GM23338 (cell line): Measurements from ENCODE around the gene TLE3. TPM values are rescaled to one million over a fixed set of nuclear protein-coding genes. Genes with fewer than 3 reads are reported as not detected.

Experiments
- ATAC-seq: fragments of 200-7000 bp; cut with Tn5 transposase; 3 replicates; pipeline ENCODE4 v1.9.1; 2020
- DNase-seq: peaks from one replicate; pipeline ENCODE4 v3.0.0-alpha.2; 2015; ENCODE audit warnings: low spot score
- H2AFZ ChIP-seq: fragments of 200-600 bp; sonication (generic); 2 replicates; pipeline ENCODE4 v1.8.0; 2016; ENCODE audit warnings: antibody characterized with exemption, mild to moderate bottlenecking, moderate library complexity
- H3F3A ChIP-seq: fragments of 200-600 bp; sonication (generic); replicated peaks from 2 replicates; pipeline ENCODE4 v1.8.0; 2017; ENCODE audit warnings: antibody characterized with exemption, mixed run types, low read depth
- H3K27ac ChIP-seq: fragments of 200-600 bp; sonication (generic); 2 replicates; pipeline ENCODE4 v1.6.1; 2016; ENCODE audit warnings: low read depth
- H3K27me3 ChIP-seq: fragments of 200-600 bp; sonication (generic); 2 replicates; pipeline ENCODE4 v1.8.0; 2016; ENCODE audit warnings: mild to moderate bottlenecking, mixed run types, moderate library complexity; ENCODE audit not compliant: insufficient read depth
- H3K36me3 ChIP-seq: fragments of 200-600 bp; sonication (generic); 2 replicates; pipeline ENCODE4 v1.8.0; 2016; ENCODE audit warnings: mild to moderate bottlenecking; ENCODE audit not compliant: insufficient read depth
- H3K4me1 ChIP-seq: fragments of 200-600 bp; sonication (generic); 2 replicates; pipeline ENCODE4 v1.8.0; 2016; ENCODE audit warnings: mild to moderate bottlenecking, moderate library complexity; ENCODE audit not compliant: insufficient read depth
- H3K4me2 ChIP-seq: fragments of 200-600 bp; sonication (generic); 2 replicates; pipeline ENCODE4 v1.7.1; 2017; ENCODE audit warnings: mixed run types
- H3K4me3 ChIP-seq: fragments of 200-600 bp; sonication (generic); 2 replicates; pipeline ENCODE4 v1.6.1; 2016; ENCODE audit warnings: mixed run types
- H3K79me2 ChIP-seq: fragments of 200-600 bp; sonication (generic); replicated peaks from 2 replicates; pipeline ENCODE4 v1.8.0; 2017; ENCODE audit warnings: mild to moderate bottlenecking; ENCODE audit not compliant: insufficient read depth
- H3K9me2 ChIP-seq: fragments of 200-600 bp; sonication (generic); 2 replicates; pipeline ENCODE4 v1.8.0; 2017; ENCODE audit not compliant: insufficient read depth
- H4K20me1 ChIP-seq: fragments of 200-600 bp; sonication (generic); replicated peaks from 2 replicates; pipeline ENCODE4 v1.8.0; 2017; ENCODE audit warnings: mild to moderate bottlenecking; ENCODE audit not compliant: insufficient read depth
- H3K27ac Mint-ChIP-seq: 2 replicates; pipeline ENCODE4 v1.8.0; 2020; ENCODE audit warnings: inconsistent platforms, mild to moderate bottlenecking, moderate library complexity, mixed read lengths
- H3K27me3 Mint-ChIP-seq: 3 replicates; pipeline ENCODE4 v1.8.0; 2022; ENCODE audit warnings: low read depth, mild to moderate bottlenecking, moderate library complexity, mixed read lengths, inconsistent platforms; ENCODE audit not compliant: insufficient read depth, poor library complexity
- H3K36me3 Mint-ChIP-seq: 3 replicates; pipeline ENCODE4 v1.8.0; 2021; ENCODE audit warnings: low read depth, mild to moderate bottlenecking, inconsistent platforms, moderate library complexity, mixed read lengths
- H3K4me1 Mint-ChIP-seq: 3 replicates; pipeline ENCODE4 v1.8.0; 2020; ENCODE audit warnings: mild to moderate bottlenecking, inconsistent platforms, mixed read lengths
- H3K4me3 Mint-ChIP-seq: 3 replicates; pipeline ENCODE4 v1.8.0; 2021; ENCODE audit warnings: moderate library complexity, mild to moderate bottlenecking, inconsistent platforms, mixed read lengths
- H3K9me3 Mint-ChIP-seq: 3 replicates; pipeline ENCODE4 v1.8.0; 2020; ENCODE audit warnings: moderate library complexity, mild to moderate bottlenecking, inconsistent platforms, mixed read lengths
- CREB1 ChIP-seq: fragments of 250-450 bp; sonication (Bioruptor Pico); IDR thresholded peaks from 2 replicates; pipeline ENCODE4 v1.5.0; 2020; ENCODE audit warnings: low read depth, mild to moderate bottlenecking, moderate library complexity
- EZH2 ChIP-seq: fragments of 200-600 bp; sonication (generic); IDR thresholded peaks from one replicate; pipeline ENCODE4 v1.8.0; 2017; ENCODE audit warnings: antibody characterized with exemption, mild to moderate bottlenecking, low read depth; ENCODE audit not compliant: unreplicated experiment
- EZH2phosphoT487 ChIP-seq: fragments of 200-600 bp; sonication (generic); IDR thresholded peaks from one replicate; pipeline ENCODE4 v1.8.1; 2018; ENCODE audit warnings: antibody characterized with exemption; ENCODE audit not compliant: unreplicated experiment
- JUNB ChIP-seq: IDR thresholded peaks from one replicate; pipeline ENCODE4 v1.6.1; 2016; ENCODE audit warnings: antibody characterized with exemption; ENCODE audit not compliant: unreplicated experiment
- NANOG ChIP-seq: IDR thresholded peaks from 2 replicates; pipeline ENCODE4 v1.6.1; 2016; ENCODE audit warnings: antibody characterized with exemption, borderline replicate concordance
- POLR2AphosphoS5 ChIP-seq: IDR thresholded peaks from 2 replicates; pipeline ENCODE4 v1.6.1; 2016; ENCODE audit warnings: antibody characterized with exemption, low read depth
- STAT1 ChIP-seq: IDR thresholded peaks from one replicate; pipeline ENCODE4 v1.6.1; 2016; ENCODE audit warnings: antibody characterized with exemption; ENCODE audit not compliant: unreplicated experiment
- ZNF114 ChIP-seq: fragments of 250-450 bp; sonication (Bioruptor Pico); IDR thresholded peaks from 2 replicates; pipeline ENCODE4 v1.5.0; 2020; ENCODE audit warnings: mild to moderate bottlenecking, moderate library complexity
- ZNF331 ChIP-seq: fragments of 250-450 bp; sonication (Bioruptor Pico); IDR thresholded peaks from 2 replicates; pipeline ENCODE4 v1.5.0; 2020; ENCODE audit warnings: low read depth, mild to moderate bottlenecking, moderate library complexity
- polyA plus RNA-seq: library from polyadenylated mRNA; unstranded; fragments of >200 nt; fragmentation: Nextera tagmentation; extraction: Ambion mirVana; gene quantifications from 2 replicates; pipeline ENCODE4 v1.2.1, GENCODE V29; 2016
- total RNA-seq: library from RNA; depleted of rRNA; stranded (reverse); fragments of >200 nt; shearing (Covaris generic); gene quantifications from 2 replicates; pipeline ENCODE4 v1.2.3, GENCODE V29; 2014
- TF ChIP-seq, protein P1 (sequence below), 2 experiments: fragments of 200-600 bp in 1 of 2; sonication (generic) in 1 of 2; conservative IDR thresholded peaks; 2 replicates each; pipeline versions ENCODE4 v1.5.1 to v1.6.1; 2016 to 2017; ENCODE audit warnings: antibody characterized with exemption in 2 of 2, low read depth in 2 of 2, mild to moderate bottlenecking in 2 of 2, moderate library complexity in 1 of 2
- TF ChIP-seq, protein P2 (sequence below): IDR thresholded peaks from 2 replicates; pipeline ENCODE4 v1.6.1; 2016; ENCODE audit warnings: antibody characterized with exemption
- TF ChIP-seq, protein P3 (sequence below): IDR thresholded peaks from one replicate; pipeline ENCODE4 v1.6.1; 2018; ENCODE audit warnings: antibody characterized with exemption; ENCODE audit not compliant: unreplicated experiment
- TF ChIP-seq, protein P4 (sequence below): fragments of 250-450 bp; sonication (Bioruptor Pico); IDR thresholded peaks from 2 replicates; pipeline ENCODE4 v1.5.0; 2020; ENCODE audit warnings: mild to moderate bottlenecking, moderate library complexity

The TLE3 gene
- total and polyA plus RNA-seq, 2 experiments from 2014 or later: 10.4 to 79.5 TPM

DNA sequence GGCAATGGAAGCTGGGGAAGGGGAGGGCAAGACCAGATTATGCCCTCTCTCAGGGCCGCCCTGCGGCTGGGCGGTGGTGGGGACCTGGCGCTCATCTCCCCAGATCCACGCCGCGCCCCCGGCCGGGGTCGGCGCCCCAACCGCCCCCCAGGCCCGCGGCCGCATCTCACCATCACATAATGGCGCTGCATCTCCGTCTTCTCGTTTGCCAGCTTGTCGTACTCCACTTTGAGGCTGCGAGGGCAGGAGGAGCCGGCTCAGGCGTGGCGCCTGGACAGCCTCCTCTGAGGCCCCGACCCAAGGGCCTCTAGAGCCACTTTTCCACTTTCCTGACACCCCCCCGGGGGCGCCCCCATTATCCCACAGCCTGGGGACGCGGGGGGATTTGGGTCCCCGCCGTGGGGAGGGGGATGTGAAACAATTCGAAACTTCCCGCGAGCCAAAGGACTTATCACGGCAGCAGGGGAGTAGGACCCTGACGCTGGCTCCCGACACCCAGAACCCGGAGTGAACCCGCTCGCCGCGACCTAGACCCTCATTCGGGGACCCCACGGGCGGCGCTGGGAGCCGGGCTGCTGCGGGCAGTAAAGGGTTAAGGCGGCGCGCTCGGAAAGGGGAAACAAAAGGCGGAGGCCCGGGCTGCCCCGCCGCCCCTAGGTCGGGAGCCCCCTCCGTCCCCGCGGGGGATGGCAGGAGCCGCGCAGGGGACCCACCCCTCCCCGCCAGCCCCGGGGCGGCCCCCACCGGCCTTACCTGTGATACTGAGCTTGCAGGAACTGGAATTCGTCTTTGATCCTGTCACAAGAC is 2.1 kb downstream of the TLE3 start:
- TF ChIP-seq ZNF114 (CRISPR knock-in tag) (no peak), EZH2 (no peak), CREB1 (CRISPR knock-in tag) (no peak), EZH2phosphoT487 (no peak), POLR2AphosphoS5 (no peak), STAT1 (no peak), ZNF331 (CRISPR knock-in tag) (no peak), NANOG (no peak), JUNB (no peak)
- TF ChIP-seq, protein P1, sequence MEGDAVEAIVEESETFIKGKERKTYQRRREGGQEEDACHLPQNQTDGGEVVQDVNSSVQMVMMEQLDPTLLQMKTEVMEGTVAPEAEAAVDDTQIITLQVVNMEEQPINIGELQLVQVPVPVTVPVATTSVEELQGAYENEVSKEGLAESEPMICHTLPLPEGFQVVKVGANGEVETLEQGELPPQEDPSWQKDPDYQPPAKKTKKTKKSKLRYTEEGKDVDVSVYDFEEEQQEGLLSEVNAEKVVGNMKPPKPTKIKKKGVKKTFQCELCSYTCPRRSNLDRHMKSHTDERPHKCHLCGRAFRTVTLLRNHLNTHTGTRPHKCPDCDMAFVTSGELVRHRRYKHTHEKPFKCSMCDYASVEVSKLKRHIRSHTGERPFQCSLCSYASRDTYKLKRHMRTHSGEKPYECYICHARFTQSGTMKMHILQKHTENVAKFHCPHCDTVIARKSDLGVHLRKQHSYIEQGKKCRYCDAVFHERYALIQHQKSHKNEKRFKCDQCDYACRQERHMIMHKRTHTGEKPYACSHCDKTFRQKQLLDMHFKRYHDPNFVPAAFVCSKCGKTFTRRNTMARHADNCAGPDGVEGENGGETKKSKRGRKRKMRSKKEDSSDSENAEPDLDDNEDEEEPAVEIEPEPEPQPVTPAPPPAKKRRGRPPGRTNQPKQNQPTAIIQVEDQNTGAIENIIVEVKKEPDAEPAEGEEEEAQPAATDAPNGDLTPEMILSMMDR (conservative IDR thresholded peaks at IDR 0.05; ENCODE audit: low read depth in 2 of 2): no peak
- TF ChIP-seq, protein P2, sequence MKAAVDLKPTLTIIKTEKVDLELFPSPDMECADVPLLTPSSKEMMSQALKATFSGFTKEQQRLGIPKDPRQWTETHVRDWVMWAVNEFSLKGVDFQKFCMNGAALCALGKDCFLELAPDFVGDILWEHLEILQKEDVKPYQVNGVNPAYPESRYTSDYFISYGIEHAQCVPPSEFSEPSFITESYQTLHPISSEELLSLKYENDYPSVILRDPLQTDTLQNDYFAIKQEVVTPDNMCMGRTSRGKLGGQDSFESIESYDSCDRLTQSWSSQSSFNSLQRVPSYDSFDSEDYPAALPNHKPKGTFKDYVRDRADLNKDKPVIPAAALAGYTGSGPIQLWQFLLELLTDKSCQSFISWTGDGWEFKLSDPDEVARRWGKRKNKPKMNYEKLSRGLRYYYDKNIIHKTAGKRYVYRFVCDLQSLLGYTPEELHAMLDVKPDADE: no peak
- TF ChIP-seq, protein P3, sequence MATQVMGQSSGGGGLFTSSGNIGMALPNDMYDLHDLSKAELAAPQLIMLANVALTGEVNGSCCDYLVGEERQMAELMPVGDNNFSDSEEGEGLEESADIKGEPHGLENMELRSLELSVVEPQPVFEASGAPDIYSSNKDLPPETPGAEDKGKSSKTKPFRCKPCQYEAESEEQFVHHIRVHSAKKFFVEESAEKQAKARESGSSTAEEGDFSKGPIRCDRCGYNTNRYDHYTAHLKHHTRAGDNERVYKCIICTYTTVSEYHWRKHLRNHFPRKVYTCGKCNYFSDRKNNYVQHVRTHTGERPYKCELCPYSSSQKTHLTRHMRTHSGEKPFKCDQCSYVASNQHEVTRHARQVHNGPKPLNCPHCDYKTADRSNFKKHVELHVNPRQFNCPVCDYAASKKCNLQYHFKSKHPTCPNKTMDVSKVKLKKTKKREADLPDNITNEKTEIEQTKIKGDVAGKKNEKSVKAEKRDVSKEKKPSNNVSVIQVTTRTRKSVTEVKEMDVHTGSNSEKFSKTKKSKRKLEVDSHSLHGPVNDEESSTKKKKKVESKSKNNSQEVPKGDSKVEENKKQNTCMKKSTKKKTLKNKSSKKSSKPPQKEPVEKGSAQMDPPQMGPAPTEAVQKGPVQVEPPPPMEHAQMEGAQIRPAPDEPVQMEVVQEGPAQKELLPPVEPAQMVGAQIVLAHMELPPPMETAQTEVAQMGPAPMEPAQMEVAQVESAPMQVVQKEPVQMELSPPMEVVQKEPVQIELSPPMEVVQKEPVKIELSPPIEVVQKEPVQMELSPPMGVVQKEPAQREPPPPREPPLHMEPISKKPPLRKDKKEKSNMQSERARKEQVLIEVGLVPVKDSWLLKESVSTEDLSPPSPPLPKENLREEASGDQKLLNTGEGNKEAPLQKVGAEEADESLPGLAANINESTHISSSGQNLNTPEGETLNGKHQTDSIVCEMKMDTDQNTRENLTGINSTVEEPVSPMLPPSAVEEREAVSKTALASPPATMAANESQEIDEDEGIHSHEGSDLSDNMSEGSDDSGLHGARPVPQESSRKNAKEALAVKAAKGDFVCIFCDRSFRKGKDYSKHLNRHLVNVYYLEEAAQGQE: no peak
- TF ChIP-seq, protein P4, sequence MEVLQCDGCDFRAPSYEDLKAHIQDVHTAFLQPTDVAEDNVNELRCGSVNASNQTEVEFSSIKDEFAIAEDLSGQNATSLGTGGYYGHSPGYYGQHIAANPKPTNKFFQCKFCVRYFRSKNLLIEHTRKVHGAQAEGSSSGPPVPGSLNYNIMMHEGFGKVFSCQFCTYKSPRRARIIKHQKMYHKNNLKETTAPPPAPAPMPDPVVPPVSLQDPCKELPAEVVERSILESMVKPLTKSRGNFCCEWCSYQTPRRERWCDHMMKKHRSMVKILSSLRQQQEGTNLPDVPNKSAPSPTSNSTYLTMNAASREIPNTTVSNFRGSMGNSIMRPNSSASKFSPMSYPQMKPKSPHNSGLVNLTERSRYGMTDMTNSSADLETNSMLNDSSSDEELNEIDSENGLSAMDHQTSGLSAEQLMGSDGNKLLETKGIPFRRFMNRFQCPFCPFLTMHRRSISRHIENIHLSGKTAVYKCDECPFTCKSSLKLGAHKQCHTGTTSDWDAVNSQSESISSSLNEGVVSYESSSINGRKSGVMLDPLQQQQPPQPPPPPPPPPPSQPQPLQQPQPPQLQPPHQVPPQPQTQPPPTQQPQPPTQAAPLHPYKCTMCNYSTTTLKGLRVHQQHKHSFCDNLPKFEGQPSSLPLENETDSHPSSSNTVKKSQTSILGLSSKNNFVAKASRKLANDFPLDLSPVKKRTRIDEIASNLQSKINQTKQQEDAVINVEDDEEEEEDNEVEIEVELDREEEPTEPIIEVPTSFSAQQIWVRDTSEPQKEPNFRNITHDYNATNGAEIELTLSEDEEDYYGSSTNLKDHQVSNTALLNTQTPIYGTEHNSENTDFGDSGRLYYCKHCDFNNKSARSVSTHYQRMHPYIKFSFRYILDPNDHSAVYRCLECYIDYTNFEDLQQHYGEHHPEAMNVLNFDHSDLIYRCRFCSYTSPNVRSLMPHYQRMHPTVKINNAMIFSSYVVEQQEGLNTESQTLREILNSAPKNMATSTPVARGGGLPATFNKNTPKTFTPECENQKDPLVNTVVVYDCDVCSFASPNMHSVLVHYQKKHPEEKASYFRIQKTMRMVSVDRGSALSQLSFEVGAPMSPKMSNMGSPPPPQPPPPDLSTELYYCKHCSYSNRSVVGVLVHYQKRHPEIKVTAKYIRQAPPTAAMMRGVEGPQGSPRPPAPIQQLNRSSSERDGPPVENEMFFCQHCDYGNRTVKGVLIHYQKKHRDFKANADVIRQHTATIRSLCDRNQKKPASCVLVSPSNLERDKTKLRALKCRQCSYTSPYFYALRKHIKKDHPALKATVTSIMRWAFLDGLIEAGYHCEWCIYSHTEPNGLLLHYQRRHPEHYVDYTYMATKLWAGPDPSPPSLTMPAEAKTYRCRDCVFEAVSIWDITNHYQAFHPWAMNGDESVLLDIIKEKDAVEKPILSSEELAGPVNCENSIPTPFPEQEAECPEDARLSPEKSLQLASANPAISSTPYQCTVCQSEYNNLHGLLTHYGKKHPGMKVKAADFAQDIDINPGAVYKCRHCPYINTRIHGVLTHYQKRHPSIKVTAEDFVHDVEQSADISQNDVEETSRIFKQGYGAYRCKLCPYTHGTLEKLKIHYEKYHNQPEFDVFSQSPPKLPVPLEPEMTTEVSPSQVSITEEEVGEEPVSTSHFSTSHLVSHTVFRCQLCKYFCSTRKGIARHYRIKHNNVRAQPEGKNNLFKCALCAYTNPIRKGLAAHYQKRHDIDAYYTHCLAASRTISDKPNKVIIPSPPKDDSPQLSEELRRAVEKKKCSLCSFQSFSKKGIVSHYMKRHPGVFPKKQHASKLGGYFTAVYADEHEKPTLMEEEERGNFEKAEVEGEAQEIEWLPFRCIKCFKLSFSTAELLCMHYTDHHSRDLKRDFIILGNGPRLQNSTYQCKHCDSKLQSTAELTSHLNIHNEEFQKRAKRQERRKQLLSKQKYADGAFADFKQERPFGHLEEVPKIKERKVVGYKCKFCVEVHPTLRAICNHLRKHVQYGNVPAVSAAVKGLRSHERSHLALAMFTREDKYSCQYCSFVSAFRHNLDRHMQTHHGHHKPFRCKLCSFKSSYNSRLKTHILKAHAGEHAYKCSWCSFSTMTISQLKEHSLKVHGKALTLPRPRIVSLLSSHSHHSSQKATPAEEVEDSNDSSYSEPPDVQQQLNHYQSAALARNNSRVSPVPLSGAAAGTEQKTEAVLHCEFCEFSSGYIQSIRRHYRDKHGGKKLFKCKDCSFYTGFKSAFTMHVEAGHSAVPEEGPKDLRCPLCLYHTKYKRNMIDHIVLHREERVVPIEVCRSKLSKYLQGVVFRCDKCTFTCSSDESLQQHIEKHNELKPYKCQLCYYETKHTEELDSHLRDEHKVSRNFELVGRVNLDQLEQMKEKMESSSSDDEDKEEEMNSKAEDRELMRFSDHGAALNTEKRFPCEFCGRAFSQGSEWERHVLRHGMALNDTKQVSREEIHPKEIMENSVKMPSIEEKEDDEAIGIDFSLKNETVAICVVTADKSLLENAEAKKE (CRISPR knock-in tag): no peak
- H3K36me3 Mint-ChIP-seq: peaks cover 38% of the 10 kb centered on the region
- Histone ChIP-seq H3F3A (peaks cover 7% of the 10 kb centered on the region; the same call in 1 of the 2 replicates), H3K4me1 (peaks cover 45% of the 10 kb centered on the region), H3K36me3 (no peaks in the 10 kb centered on the region; the same call in 1 of the 2 replicates), H4K20me1 (peaks cover 33% of the 10 kb centered on the region), H2AFZ (no peak overlapping the region), H3K4me2 (peak overlapping the region; percentile 92), H3K9me2 (no peaks in the 10 kb centered on the region), H3K27ac (no peak overlapping the region), H3K79me2 (peaks cover 47% of the 10 kb centered on the region), H3K4me3 (peak overlapping the region; percentile 85), H3K27me3 (peaks cover 45% of the 10 kb centered on the region)
- peaks cover 50% of the 10 kb centered on the region for H3K4me1 Mint-ChIP-seq
- ATAC-seq (peak; percentile 9), DNase-seq (peak; percentile 86)
- H3K27ac Mint-ChIP-seq: no peak overlapping the region
- peaks cover 3% of the 10 kb centered on the region; the same call in 1 of the 3 replicates for H3K9me3 Mint-ChIP-seq
- H3K27me3 Mint-ChIP-seq: peaks cover 45% of the 10 kb centered on the region
- peak overlapping the region; percentile 96 for H3K4me3 Mint-ChIP-seq
